HG02571 (cell line): ENCODE results near the gene KLHL34.

ENCODE experiments used
- ATAC-seq: cut with Tn5 transposase; IDR thresholded peaks from one replicate; pipeline ENCODE4 v1.9.1; 2021; ENCODE audit warnings: mild to moderate bottlenecking, moderate library complexity; ENCODE audit not compliant: unreplicated experiment

The KLHL34 gene

GRCh38 chrX:21656587-21657317, 1.4 kb downstream of the KLHL34 start:
- no peak for ATAC-seq

DNA sequence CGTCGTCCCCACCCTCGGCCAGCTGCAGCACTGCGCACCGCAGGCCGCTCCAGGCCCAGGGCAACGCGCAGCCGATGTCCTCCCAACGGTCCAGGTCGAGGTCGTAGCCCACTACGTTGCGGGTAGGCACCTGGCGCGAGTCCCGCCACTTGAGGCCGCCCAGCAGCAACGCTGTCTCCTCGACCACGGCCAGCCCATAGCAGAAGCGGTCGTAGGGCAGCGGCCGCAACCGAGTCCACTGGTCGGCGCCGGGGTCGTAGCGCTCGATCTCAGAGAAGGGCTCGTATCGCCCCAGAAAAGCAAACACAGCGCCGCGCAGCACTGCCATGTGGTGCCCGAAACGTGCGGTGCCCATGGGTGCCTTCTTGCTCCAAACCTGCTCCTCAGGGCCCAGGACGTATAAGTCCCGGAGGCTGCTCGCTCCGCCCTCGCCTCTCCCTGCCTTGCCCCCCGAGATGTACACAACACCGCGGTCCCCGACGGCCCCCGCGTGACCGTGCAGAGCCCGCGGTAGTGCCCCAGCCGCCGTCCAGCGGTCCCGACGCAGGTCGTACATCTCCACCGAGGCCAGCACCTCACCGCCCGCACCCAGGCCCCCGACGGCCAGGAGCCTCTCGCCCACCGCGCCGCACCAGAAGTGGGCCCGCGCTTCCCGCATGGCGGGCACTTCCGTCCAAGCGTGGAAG, 2.1 kb downstream of the KLHL34 start:
- no peak for ATAC-seq

DNA sequence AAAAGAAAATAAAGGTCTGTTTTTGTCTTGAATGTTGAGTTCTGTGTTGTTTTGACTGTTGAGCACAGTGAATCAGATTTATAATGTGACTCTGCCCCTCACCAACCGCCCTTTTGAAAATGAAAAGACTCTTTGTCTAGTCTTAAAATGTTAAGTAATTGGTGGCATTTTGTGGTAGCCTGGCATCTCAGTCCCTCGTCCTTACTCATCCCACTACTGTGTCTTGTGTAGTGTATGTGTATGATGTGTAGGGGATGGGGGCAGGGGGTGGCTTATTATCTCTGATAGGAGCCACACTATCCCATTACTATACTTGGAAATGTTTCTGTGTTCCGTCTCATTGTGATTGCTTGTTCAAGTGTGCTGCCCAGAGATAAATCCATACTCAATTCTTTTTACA, 12.2 kb downstream of the KLHL34 start:
- ATAC-seq, result no peak

DNA sequence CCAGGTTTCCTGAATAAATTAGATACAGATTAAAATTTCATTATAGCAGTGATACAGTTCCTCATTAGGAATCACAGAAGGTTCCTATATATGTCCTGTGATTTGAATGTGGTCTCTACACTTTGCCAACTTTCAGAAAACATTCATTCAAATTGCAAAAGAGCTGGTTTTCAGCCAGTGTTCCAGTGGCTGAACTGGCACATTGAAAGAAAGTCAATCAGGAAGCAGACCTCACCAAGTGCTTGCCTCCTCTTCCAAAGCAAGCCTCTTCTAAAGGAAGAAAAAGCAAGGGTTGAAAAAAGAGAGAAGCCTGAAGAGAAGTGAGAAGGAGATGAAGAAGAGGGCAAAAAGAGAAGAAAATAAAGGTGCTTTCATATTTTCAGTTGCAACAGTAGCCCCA, 12.7 kb downstream of the KLHL34 start:
- ATAC-seq, result no peak

GRCh38 chrX:21639775-21640174, 18.4 kb downstream of the KLHL34 start:
- no peak for ATAC-seq

DNA sequence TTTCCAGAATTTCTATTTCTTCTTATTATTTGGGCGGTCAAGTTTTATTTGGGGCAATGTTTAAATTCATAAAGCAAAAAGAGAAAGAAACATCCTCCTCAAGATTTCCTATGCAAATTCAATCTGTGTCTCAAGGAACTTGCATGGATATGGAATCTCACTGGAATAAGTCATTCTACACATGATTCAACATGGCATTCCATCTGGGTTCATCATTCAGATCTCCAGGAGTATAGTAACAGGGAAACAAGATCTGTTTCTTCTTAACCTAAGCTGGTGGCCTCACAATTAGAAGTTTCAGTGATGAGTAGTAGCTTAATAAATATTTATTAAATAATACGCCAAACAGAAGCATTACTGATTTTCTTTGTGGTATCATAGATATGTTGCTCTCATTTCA, 19.8 kb downstream of the KLHL34 start:
- ATAC-seq, result no peak

DNA sequence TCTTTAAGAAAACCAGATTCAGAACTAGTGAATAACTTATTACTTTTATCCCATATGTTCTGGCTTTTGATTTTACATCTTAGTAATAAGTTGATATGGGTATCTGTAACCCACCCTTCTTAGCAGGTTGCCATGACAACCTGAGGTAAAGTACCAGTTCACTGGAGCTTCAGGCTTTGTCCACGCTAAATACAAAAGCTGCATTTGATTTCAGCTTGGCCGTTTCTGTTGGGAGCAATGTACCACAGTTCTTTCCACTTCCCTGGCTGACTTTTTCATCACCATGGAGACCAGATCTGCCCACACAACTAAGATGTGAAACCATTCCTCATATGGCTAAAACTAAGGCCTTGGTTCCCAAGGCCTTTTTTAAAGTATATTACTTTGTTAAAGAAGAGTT, 26.1 kb downstream of the KLHL34 start:
- ATAC-seq, result no peak

DNA sequence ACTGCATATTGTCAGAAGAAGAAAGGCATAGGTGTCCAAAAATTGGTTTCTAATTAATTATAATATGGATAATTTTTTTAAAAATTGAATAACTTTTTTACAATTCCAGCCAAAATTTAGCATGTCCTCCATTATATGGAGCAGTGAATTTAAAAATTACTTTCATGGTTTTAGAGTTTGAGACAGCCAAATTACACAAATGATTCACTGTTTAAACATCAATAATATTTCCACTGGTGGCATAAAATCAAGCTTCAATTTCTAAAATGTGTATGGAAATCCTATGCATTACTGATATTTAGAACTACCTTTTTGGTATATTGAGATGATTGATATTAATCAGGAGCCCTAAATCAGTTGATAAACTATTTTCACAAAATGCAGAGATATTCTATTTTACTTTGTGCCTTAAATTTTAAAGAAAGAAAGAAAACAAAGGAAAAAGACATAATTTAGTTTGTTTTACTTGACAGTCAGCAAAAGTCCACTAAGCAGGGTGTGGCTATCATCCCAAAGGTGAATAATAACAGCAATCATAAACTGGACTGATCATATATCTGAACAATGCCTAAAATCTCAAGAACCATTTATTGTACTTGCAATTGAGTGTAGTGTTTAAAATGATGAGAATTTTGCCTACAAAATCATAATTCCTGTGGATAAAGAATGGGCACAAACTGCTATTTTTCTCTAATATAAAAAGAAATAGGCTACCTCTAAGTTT, 34.2 kb downstream of the KLHL34 start:
- no peak for ATAC-seq

DNA sequence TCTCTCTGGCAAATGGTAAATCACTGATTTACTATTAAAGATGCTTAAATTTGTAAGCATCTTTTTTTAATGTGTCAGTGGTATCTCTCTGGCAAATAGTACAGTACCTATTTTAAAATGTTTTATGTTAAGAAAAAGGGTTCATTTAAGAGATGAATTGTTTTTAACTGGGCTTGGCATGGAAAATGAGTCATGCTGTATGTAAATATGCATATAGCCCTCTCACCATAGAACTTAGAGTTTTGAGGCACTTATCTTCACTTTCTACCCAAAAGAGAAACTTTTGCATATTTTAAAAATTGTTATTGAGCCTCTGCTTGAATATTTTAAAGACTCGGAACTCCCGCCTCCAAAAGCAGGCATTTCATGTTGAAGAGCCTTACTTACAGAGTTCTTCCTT, 37.9 kb downstream of the KLHL34 start:
- ATAC-seq, result no peak

GRCh38 chrX:21616386-21616785, 41.7 kb downstream of the KLHL34 start:
- ATAC-seq, result no peak

GRCh38 chrX:21612154-21612553, 46.0 kb downstream of the KLHL34 start:
- no peak for ATAC-seq

GRCh38 chrX:21610168-21610567, 48.0 kb downstream of the KLHL34 start:
- no peak for ATAC-seq

- ATAC-seq, result no peak
These were observed 52.1 kb downstream of the KLHL34 start for GRCh38 chrX:21606002-21606401.
